Measurements from ENCODE around the gene CCDC85C.

GRCh38 chr14:99579903-99580571 is 24.0 kb downstream of the CCDC85C start:
- no peak for TF ChIP-seq EZH2 (IDR thresholded peaks at IDR 0.05; ENCODE audit: low read depth, low read length, severe bottlenecking)
- no peak for TF ChIP-seq CTCF (IDR thresholded peaks at IDR 0.05; ENCODE audit: control extremely low read depth in 1 of 3, insufficient read depth in 1 of 3, low read depth in 1 of 3, low read length in 3 of 3)
- TF ChIP-seq YY1 (IDR thresholded peaks at IDR 0.05; ENCODE audit: low read depth, low read length): no peak
- no peak for TF ChIP-seq CHD2 (IDR thresholded peaks at IDR 0.05; ENCODE audit: low read length)
- TF ChIP-seq SP1 (IDR thresholded peaks at IDR 0.05; ENCODE audit: low read depth, low read length): no peak
- TF ChIP-seq NRF1 (IDR thresholded peaks at IDR 0.05; ENCODE audit: low read depth, low read length): no peak
- no peak for TF ChIP-seq POLR2A (IDR thresholded peaks at IDR 0.05; ENCODE audit: control extremely low read depth in 1 of 2, low read depth in 2 of 2, low read length in 2 of 2)
- no peak for TF ChIP-seq GTF2F1 (IDR thresholded peaks at IDR 0.05; ENCODE audit: borderline replicate concordance, low read depth, low read length)
- TF ChIP-seq CEBPB (IDR thresholded peaks at IDR 0.05; ENCODE audit: low read depth, low read length): no peak
- no peak for TF ChIP-seq EP300 (IDR thresholded peaks at IDR 0.05; ENCODE audit: borderline replicate concordance in 1 of 2, low read depth in 2 of 2, low read length in 2 of 2)
- no peak for TF ChIP-seq ATF2 (IDR thresholded peaks at IDR 0.05; ENCODE audit: low read length)

Data from H1 (cell line).